HG03139 (cell line): ENCODE data around the gene ZIC1.

Experiments used
- ATAC-seq: cut with Tn5 transposase; IDR thresholded peaks from one replicate; pipeline ENCODE4 v1.9.1; 2021; ENCODE audit not compliant: unreplicated experiment

Gene ZIC1

GRCh38 chr3:147394884-147395225 is 14.3 kb upstream of the ZIC1 start:
- ATAC-seq = no peak

GRCh38 chr3:147395899-147396711 is 13.1 kb upstream of the ZIC1 start:
- ATAC-seq = no peak

- no peak for ATAC-seq
Measured at GRCh38 chr3:147396712-147397046, 12.5 kb upstream of the ZIC1 start.

- no peak for ATAC-seq
Measured at GRCh38 chr3:147397155-147397874, 11.8 kb upstream of the ZIC1 start.

- ATAC-seq = no peak
Measured at GRCh38 chr3:147397875-147398812, 11.0 kb upstream of the ZIC1 start.

GRCh38 chr3:147398813-147399534 is 10.2 kb upstream of the ZIC1 start:
- ATAC-seq = no peak

GRCh38 chr3:147400111-147400510 is 9.1 kb upstream of the ZIC1 start:
- no peak for ATAC-seq

- no peak for ATAC-seq
Measured at GRCh38 chr3:147400999-147401398, 8.2 kb upstream of the ZIC1 start.

- ATAC-seq = no peak
Measured at GRCh38 chr3:147401421-147401820, 7.7 kb upstream of the ZIC1 start.

GRCh38 chr3:147402159-147402558 is 7.0 kb upstream of the ZIC1 start:
- no peak for ATAC-seq

- ATAC-seq = no peak
Measured at GRCh38 chr3:147403511-147403910, 5.7 kb upstream of the ZIC1 start.

GRCh38 chr3:147404000-147404799 is 5.0 kb upstream of the ZIC1 start:
- no peak for ATAC-seq

- no peak for ATAC-seq
Measured at GRCh38 chr3:147404800-147405230, 4.3 kb upstream of the ZIC1 start.

- no peak for ATAC-seq
Measured at GRCh38 chr3:147405231-147406027, 3.7 kb upstream of the ZIC1 start.

- ATAC-seq = no peak
Measured at GRCh38 chr3:147406028-147406931, 2.9 kb upstream of the ZIC1 start, which contains the start of gene ZIC4. Gene ZIC4 (minus strand): TSS chr3:147406543. CDS start chr3:147402797, 3,746 bp downstream.

- ATAC-seq = no peak
Measured at GRCh38 chr3:147407114-147407497, 2.1 kb upstream of the ZIC1 start.

- no peak for ATAC-seq
Measured at GRCh38 chr3:147407498-147408187, 1.5 kb upstream of the ZIC1 start.
